Astrocyte of the spinal cord (primary cell): ENCODE measurements around the gene CA11.

Experiments used
- DNase-seq: peaks from one replicate; pipeline ENCODE4 v3.0.0; 2011; ENCODE audit warnings: low read depth, low spot score
- H3K4me3 ChIP-seq: 2 replicates; pipeline ENCODE4 v1.5.1; 2011; ENCODE audit warnings: low read depth, mild to moderate bottlenecking, low read length, moderate library complexity
- CTCF ChIP-seq: IDR thresholded peaks from 2 replicates; pipeline ENCODE4 v1.5.1; 2012; ENCODE audit warnings: low read depth, mild to moderate bottlenecking, low read length, inconsistent platforms
- in situ Hi-C: cut with HindIII; loops from 2 replicates; pipeline ENCODE4 v1.10.0; 2017; ENCODE audit warnings: low sequenced_read_pairs

CA11 gene

GRCh38 chr19:48668761-48669160 is 22.8 kb upstream of the CA11 start:
- H3K4me3 ChIP-seq, result no peak overlapping the region
- no peak for TF ChIP-seq CTCF
- in situ Hi-C loops, result no loop called here
- no peak for DNase-seq

- in situ Hi-C loops, result no loop called here
- no peak for DNase-seq
- H3K4me3 ChIP-seq, result no peak overlapping the region
- TF ChIP-seq CTCF, result no peak
Measured at GRCh38 chr19:48668332-48668731, 22.3 kb upstream of the CA11 start.

- TF ChIP-seq CTCF, result no peak
- no peak for DNase-seq
- in situ Hi-C loops, result no loop called here
- H3K4me3 ChIP-seq, result no peak overlapping the region
Measured at GRCh38 chr19:48665786-48666185, 19.8 kb upstream of the CA11 start.

- in situ Hi-C loops, result no loop called here
- DNase-seq, result no peak
- no peak for TF ChIP-seq CTCF
- no peak overlapping the region for H3K4me3 ChIP-seq
Measured at GRCh38 chr19:48664476-48664875, 18.5 kb upstream of the CA11 start.

- no peak overlapping the region for H3K4me3 ChIP-seq
- in situ Hi-C loops, result no loop called here
- no peak for TF ChIP-seq CTCF
- DNase-seq, result no peak
Measured at GRCh38 chr19:48663667-48664066, 17.7 kb upstream of the CA11 start.

- DNase-seq, result no peak
- no peak for TF ChIP-seq CTCF
- no peak overlapping the region for H3K4me3 ChIP-seq
- in situ Hi-C loops, result no loop called here
Measured at GRCh38 chr19:48661711-48662090, 15.7 kb upstream of the CA11 start.

GRCh38 chr19:48660852-48661710 is 15.1 kb upstream of the CA11 start:
- TF ChIP-seq CTCF, result no peak
- H3K4me3 ChIP-seq, result no peak overlapping the region
- DNase-seq, result peak; percentile 88
- in situ Hi-C loops, result no loop called here
